ENCODE measurements around the gene TPD52L1.

TPD52L1 gene

GRCh38 chr6:125205931-125206330, 52.4 kb downstream of the TPD52L1 start:
- no peak overlapping the region for H3K4me3 ChIP-seq (ENCODE audit: low read length)
- DNase-seq (ENCODE audit: low read depth): no peak
- no peak for TF ChIP-seq CTCF (conservative IDR thresholded peaks at IDR 0.05; ENCODE audit: low read length)

GRCh38 chr6:125206389-125206788, 52.8 kb downstream of the TPD52L1 start:
- TF ChIP-seq CTCF (conservative IDR thresholded peaks at IDR 0.05; ENCODE audit: low read length): no peak
- no peak for DNase-seq (ENCODE audit: low read depth)

GRCh38 chr6:125207956-125208355, 54.4 kb downstream of the TPD52L1 start:
- no peak for TF ChIP-seq CTCF (conservative IDR thresholded peaks at IDR 0.05; ENCODE audit: low read length)
- H3K4me3 ChIP-seq (ENCODE audit: low read length): no peak overlapping the region
- DNase-seq (ENCODE audit: low read depth): no peak

More at GRCh38 chr6:125206389-125206788, 52.8 kb downstream of the TPD52L1 start:
- H3K4me3 ChIP-seq (ENCODE audit: low read length): no peak overlapping the region

GRCh38 chr6:125208625-125209249, 55.2 kb downstream of the TPD52L1 start:
- no peak overlapping the region for H3K4me3 ChIP-seq (ENCODE audit: low read length)
- no peak for TF ChIP-seq CTCF (conservative IDR thresholded peaks at IDR 0.05; ENCODE audit: low read length)
- DNase-seq (ENCODE audit: low read depth): no peak

- DNase-seq (ENCODE audit: low read depth): no peak
- TF ChIP-seq CTCF (conservative IDR thresholded peaks at IDR 0.05; ENCODE audit: low read length): no peak
- no peak overlapping the region for H3K4me3 ChIP-seq (ENCODE audit: low read length)
Observed at GRCh38 chr6:125210667-125211066, 57.1 kb downstream of the TPD52L1 start.

GRCh38 chr6:125211352-125211751, 57.8 kb downstream of the TPD52L1 start:
- DNase-seq (ENCODE audit: low read depth): no peak
- TF ChIP-seq CTCF (conservative IDR thresholded peaks at IDR 0.05; ENCODE audit: low read length): no peak

GRCh38 chr6:125212377-125212776, 58.8 kb downstream of the TPD52L1 start:
- no peak for TF ChIP-seq CTCF (conservative IDR thresholded peaks at IDR 0.05; ENCODE audit: low read length)
- DNase-seq (ENCODE audit: low read depth): no peak

More at GRCh38 chr6:125211352-125211751, 57.8 kb downstream of the TPD52L1 start:
- no peak overlapping the region for H3K4me3 ChIP-seq (ENCODE audit: low read length)

More at GRCh38 chr6:125212377-125212776, 58.8 kb downstream of the TPD52L1 start:
- no peak overlapping the region for H3K4me3 ChIP-seq (ENCODE audit: low read length)
